GM21381 (cell line): Measurements from ENCODE around the gene PPP4R2.
A peak's percentile ranks its signal among the peaks of the same experiment; 100 is the strongest.

Experiments used
- ATAC-seq: cut with Tn5 transposase; IDR thresholded peaks from one replicate; pipeline ENCODE4 v1.9.1; 2021; ENCODE audit warnings: mild to moderate bottlenecking, moderate library complexity; ENCODE audit not compliant: unreplicated experiment

The PPP4R2 gene, protein sequence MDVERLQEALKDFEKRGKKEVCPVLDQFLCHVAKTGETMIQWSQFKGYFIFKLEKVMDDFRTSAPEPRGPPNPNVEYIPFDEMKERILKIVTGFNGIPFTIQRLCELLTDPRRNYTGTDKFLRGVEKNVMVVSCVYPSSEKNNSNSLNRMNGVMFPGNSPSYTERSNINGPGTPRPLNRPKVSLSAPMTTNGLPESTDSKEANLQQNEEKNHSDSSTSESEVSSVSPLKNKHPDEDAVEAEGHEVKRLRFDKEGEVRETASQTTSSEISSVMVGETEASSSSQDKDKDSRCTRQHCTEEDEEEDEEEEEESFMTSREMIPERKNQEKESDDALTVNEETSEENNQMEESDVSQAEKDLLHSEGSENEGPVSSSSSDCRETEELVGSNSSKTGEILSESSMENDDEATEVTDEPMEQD

GRCh38 chr3:72996473-72997333 lies at the start of gene PPP4R2:
PPP4R2 (plus strand) TSS chr3:72996811; CDS start chr3:72997038, 227 bp downstream.
- ATAC-seq: peak; percentile 93

GRCh38 chr3:72947715-72948490 lies 48.7 kb upstream of the PPP4R2 start:
- no peak for ATAC-seq

DNA sequence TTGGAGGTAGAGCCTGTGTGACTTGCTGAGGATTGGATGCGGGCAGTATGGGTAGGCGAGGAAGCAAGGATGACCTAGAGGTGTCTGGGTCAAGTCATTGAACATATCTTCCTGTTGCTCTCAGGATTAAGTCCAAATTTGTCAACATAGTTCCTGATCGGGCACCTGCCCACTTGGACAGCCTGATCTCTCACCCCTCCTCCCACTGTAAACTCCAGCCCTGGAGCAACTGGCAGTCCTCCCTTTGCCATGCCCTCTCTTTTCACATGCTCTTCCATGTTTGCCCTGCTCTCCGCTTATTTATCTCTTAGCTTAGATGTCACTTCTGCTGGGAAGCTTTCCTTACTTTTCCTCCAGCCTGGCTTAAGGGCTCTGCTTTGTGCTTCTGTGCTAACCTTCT lies 47.6 kb upstream of the PPP4R2 start:
- no peak for ATAC-seq

DNA sequence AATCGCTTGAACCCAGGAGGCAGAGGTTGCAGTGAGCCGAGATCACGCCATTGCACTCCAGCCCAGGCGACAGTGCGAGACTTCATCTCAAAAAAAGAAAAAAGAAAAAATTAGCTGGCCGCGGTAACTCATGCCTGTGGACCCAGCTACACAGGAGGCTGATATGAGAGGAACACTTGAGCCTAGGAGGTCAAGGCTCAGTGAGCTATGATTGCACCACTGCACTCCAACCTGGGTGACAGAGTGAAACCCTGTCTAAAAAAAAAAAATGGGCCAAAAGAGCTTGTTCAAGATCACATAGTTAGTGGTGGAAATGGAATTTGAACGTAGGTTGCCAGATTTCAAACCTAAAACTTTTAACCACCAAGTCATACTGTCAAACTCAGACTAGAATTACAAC lies 46.2 kb upstream of the PPP4R2 start:
- ATAC-seq: no peak

DNA sequence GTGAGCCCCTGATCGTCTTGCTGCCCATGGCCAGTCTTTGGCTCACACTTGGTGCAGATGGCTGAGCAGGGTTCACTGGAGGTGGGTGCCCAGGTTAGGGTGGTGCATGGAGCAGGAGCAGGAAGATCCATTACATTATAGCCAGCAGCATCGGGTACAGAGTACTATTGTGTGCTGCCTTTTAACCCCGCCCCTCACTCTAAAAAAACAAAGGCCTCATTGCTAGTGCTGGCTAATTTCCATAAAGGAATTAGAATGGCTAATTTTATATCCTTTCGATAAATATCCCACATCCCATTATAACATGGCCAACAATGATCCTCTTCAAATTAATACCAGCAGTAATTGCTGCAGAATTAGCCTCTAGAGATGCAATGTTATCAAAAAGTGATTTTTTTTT lies 45.8 kb upstream of the PPP4R2 start:
- ATAC-seq: no peak

GRCh38 chr3:72951259-72951722 lies 45.3 kb upstream of the PPP4R2 start:
- ATAC-seq: peak; percentile 56

DNA sequence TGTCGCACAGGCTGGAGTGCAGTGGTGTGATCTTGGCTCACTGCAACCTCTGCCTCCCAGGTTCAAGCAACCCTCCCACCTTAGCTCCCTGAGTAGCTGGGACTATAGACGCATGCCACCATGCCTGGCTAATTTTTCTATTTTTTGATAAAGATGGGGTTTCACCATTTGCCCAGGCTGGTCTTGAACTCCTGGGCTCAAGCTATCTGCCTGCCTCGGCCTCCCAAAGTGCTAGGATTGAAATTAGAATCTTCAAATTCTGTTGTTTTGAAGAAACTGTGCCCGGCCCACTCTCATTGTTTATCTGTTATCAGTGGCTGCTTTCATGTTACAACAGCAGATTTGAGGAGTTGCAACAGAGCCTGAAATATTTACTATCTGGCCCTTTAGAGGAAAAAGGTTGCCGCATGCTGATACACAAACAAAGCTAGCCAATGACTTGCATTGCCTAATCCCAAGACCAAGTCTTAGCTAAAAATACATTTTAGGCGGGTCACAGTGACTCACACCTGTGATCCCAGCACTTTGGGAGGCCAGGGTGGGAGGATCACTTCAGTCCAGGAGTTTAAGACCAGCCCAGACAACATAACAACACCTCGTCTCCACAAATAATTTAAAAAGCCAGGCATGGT lies 43.2 kb upstream of the PPP4R2 start:
- no peak for ATAC-seq

DNA sequence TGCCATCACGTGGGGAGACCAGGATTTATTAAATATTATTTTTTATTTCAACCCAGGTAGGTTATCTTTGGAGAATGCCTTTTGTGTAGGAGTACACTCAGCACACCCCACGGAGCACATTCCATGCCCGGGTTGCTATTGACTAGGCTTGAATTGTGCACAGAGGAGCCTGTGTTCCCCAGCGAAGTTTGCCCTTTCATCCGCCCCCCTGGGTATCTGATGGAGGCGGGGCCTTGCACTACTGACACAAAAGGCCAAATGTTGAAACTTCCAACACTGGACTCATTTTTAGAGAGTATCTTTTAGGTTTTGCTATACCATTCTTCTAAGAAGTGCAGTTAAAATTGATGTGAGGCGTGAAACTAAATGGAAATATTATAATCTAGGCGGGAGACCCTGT lies 39.3 kb upstream of the PPP4R2 start:
- ATAC-seq: no peak

DNA sequence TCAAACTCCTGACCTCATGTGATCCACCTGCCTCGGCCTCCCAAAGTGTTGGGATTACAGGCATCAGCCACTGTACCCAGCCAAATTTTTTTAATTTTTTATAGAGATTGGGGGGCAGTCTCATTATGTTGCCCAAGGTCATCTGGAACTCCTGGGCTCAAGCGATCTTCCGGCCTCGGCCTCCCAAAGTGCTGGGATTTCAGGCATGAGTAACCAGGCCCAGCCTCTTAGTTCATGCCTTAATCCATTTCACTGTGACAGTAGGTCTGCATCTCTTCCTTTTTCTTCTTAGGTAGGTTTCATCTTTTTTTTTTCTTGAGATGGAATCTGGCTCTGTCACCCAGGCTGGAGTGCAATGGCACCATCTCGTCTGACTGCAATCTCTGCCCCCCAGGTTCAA lies 37.3 kb upstream of the PPP4R2 start:
- ATAC-seq: no peak

GRCh38 chr3:72960812-72961518 lies 35.6 kb upstream of the PPP4R2 start:
- no peak for ATAC-seq

DNA sequence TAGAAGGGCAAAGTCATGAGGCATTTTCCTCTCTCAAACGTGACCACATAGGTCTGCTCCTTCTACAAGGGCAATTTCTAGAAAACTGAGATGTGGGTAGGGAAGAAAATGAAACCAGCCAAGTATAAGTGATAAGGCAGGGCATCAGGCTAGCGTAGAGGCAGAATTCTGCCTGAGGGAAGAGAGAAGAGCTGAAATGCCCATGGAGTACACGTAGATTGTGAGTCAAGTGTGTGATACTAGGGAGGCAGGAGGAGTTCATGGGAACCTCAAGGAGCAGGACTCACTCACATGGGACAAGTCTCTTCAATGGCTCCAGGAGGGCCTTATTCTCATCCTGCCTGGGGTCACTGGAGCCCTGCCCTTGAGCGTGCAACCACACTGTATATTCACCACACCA lies 34.9 kb upstream of the PPP4R2 start:
- no peak for ATAC-seq

- no peak for ATAC-seq
Measured at GRCh38 chr3:72962317-72962716, 34.3 kb upstream of the PPP4R2 start.

- no peak for ATAC-seq
Measured at GRCh38 chr3:72964633-72965032, 32.0 kb upstream of the PPP4R2 start.

DNA sequence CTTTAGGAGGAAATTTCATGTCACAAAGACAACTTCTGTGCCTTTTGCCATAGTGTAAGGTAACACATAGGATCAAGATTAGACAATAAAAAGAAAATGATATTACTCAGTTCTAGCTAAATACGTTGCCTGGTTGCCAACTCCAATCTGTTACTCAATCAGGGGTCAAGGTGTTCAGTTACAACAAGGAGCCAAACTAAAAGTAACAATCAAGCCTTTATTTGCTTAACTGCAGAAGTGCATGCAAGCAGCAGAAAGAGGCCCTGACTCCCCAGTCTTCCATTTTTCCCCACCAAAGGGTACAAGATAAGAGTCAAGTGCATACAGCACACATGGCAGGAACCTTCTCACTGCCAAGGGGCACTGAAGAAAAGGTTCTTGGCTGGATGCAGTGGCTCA lies 28.3 kb upstream of the PPP4R2 start:
- ATAC-seq: no peak

- ATAC-seq: no peak
Measured at GRCh38 chr3:72969766-72970165, 26.8 kb upstream of the PPP4R2 start.

GRCh38 chr3:72970942-72971341 lies 25.7 kb upstream of the PPP4R2 start:
- ATAC-seq: no peak

DNA sequence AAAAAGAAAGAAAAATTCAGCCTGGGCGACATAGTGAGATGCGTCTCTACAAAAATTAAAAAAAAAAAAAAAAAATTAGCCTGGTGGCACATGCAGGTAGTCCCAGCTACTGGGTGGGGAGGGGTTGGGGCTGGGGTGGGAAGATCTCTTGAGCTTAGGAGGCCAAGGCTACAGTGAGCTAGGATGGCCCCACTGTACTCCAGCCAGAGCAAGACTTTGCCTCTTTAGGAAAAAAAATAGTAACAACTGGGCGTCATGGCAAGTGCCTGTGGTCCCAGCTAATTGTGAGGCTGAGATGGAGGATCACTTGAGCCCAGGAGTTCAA lies 23.9 kb upstream of the PPP4R2 start:
- no peak for ATAC-seq

DNA sequence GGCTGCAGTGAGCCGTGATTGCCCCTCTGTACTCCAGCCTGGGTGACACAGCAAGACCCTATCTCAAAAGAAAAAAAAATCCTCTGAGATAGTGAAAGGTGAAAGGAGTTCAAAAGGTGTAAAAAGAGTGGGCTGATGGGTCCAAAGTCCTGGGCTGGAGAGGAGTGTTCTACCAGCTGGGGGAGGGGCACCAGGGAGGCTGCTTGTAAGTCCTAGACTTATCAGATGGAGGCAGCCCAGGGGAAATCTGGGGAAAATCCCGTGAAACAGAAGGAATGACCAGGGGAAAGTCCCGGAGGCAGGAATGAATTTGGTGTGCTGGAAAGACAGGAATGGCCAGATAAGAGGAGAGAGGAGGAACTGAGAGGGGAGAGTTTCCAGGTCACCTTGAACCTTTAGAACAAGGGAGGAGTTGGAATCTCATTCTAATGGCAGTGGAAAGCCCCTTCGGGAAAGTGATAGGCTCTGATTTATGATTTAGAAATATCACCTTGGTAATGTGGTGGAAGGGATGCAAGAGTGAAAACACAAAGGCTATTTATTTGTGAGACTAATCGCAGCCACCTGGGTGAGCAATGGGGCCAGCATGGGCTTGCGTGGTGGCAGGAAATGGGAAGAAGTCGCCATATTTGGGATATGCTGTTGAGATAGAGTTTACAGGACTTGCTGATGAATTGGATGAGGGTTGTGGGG lies 23.4 kb upstream of the PPP4R2 start:
- no peak for ATAC-seq

- no peak for ATAC-seq
Measured at GRCh38 chr3:72973786-72974185, 22.8 kb upstream of the PPP4R2 start.

- ATAC-seq: no peak
Measured at GRCh38 chr3:72974956-72975355, 21.7 kb upstream of the PPP4R2 start.
